Neural progenitor cell (in vitro differentiated cells): ENCODE data around the gene DDIAS. TPM values are rescaled to one million over a fixed set of nuclear protein-coding genes. Genes with fewer than 3 reads are reported as not detected.

Experiments used
- DNase-seq: peaks from one replicate; pipeline ENCODE4 v3.0.0-alpha.2; 2016; ENCODE audit warnings: low spot score
- H2AFZ ChIP-seq: fragments of 200-600 bp; sonication (generic); replicated peaks from 2 replicates; pipeline ENCODE4 v1.6.1; 2016; ENCODE audit warnings: antibody characterized with exemption
- H3F3A ChIP-seq: fragments of 200-600 bp; sonication (generic); 2 replicates; pipeline ENCODE4 v1.6.1; 2016; ENCODE audit warnings: antibody characterized with exemption, low read depth
- H3K27ac ChIP-seq: fragments of 200-600 bp; sonication (generic); 2 replicates; pipeline ENCODE4 v1.5.1; 2016; ENCODE audit warnings: mild to moderate bottlenecking
- H3K27me3 ChIP-seq: fragments of 200-600 bp; sonication (generic); 2 replicates; pipeline ENCODE4 v1.6.1; 2016; ENCODE audit warnings: mild to moderate bottlenecking, moderate library complexity
- H3K36me3 ChIP-seq: fragments of 200-600 bp; sonication (generic); 2 replicates; pipeline ENCODE4 v1.5.1; 2016
- H3K4me1 ChIP-seq: fragments of 200-600 bp; sonication (generic); 2 replicates; pipeline ENCODE4 v1.6.1; 2016; ENCODE audit warnings: mixed run types
- H3K4me2 ChIP-seq: fragments of 200-600 bp; sonication (generic); 2 replicates; pipeline ENCODE4 v1.6.1; 2016
- H3K4me3 ChIP-seq: fragments of 200-600 bp; sonication (generic); 2 replicates; pipeline ENCODE4 v1.5.1; 2016
- H3K79me2 ChIP-seq: fragments of 200-600 bp; sonication (generic); 2 replicates; pipeline ENCODE4 v1.6.1; 2016; ENCODE audit warnings: low read depth
- H3K9ac ChIP-seq: fragments of 200-600 bp; sonication (generic); 2 replicates; pipeline ENCODE4 v1.6.1; 2016
- H3K9me3 ChIP-seq: fragments of 200-600 bp; sonication (generic); 2 replicates; pipeline ENCODE4 v1.5.1; 2016; ENCODE audit warnings: low read depth
- H4K20me1 ChIP-seq: fragments of 200-600 bp; sonication (generic); 2 replicates; pipeline ENCODE4 v1.6.1; 2016; ENCODE audit warnings: low read depth
- H3K27ac Mint-ChIP-seq: 3 replicates; pipeline ENCODE4 v1.8.0; 2021; ENCODE audit warnings: mixed read lengths
- H3K27me3 Mint-ChIP-seq: 2 replicates; pipeline ENCODE4 v1.8.0; 2022; ENCODE audit warnings: low read depth, mild to moderate bottlenecking, inconsistent platforms, moderate library complexity, mixed read lengths; ENCODE audit not compliant: insufficient read depth
- H3K36me3 Mint-ChIP-seq: 3 replicates; pipeline ENCODE4 v1.8.0; 2021; ENCODE audit warnings: mixed read lengths
- H3K4me1 Mint-ChIP-seq: 3 replicates; pipeline ENCODE4 v1.8.0; 2021; ENCODE audit warnings: mixed read lengths
- H3K4me3 Mint-ChIP-seq: 3 replicates; pipeline ENCODE4 v1.8.0; 2021; ENCODE audit warnings: mild to moderate bottlenecking, moderate library complexity, mixed read lengths
- H3K9me3 Mint-ChIP-seq: 3 replicates; pipeline ENCODE4 v1.8.0; 2020; ENCODE audit warnings: mixed read lengths
- EZH2 ChIP-seq: fragments of 200-600 bp; sonication (generic); IDR thresholded peaks from 2 replicates; pipeline ENCODE4 v1.6.1; 2017; ENCODE audit warnings: antibody characterized with exemption, mild to moderate bottlenecking, moderate library complexity
- EZH2phosphoT487 ChIP-seq: fragments of 200-600 bp; sonication (generic); IDR thresholded peaks from 2 replicates; pipeline ENCODE4 v1.6.1; 2017; ENCODE audit warnings: antibody characterized with exemption
- total RNA-seq: library from RNA; depleted of rRNA; stranded (reverse); fragments of >200 nt; gene quantifications from 2 replicates; pipeline ENCODE4 v1.2.3, GENCODE V29; 2015; ENCODE audit warnings: low replicate concordance
- TF ChIP-seq, protein P1 (sequence below): fragments of 200-600 bp; sonication (generic); IDR thresholded peaks from 2 replicates; pipeline ENCODE4 v1.5.1; 2017; ENCODE audit warnings: antibody characterized with exemption, mild to moderate bottlenecking

The DDIAS gene
- total RNA-seq, 1 donor from 2014 or later = 47.7 TPM

DNA sequence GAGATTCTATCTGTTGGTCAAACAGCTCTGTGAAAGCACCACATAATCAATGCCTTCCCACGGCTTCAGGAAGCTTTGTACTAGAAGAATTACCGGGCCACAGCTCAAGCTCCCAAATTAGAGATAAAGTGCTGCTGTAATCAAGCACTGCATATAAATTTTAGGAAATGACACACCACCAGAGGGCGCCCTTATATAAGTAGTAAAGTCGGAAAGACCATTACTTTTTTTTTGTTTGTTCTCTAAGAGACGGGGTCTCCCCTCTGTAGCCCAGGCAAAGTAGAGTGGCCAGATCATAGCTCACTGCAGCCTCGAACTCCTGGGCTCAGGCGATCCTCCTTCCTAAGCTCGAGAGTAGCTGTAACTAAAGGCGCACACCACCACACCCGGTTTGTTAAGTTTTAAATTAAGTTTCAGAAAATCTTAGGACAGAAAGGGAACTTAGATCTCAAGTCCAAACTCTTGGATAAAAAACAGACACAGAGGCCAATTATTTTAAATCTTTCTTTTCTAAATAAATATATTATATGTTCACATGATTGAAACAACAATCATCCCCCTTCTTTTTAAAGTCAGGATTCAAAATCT lies 33.9 kb upstream of the DDIAS start:
- peaks cover 23% of the 10 kb centered on the region for H4K20me1 ChIP-seq
- Mint-ChIP-seq H3K27me3 (peaks cover 3% of the 10 kb centered on the region), H3K9me3 (no peaks in the 10 kb centered on the region), H3K4me1 (peaks cover 11% of the 10 kb centered on the region), H3K4me3 (no peak overlapping the region), H3K36me3 (no peaks in the 10 kb centered on the region), H3K27ac (peak overlapping the region; percentile 67)
- H3F3A ChIP-seq = peaks cover under 1% of the 10 kb centered on the region
- peak; percentile 94 for DNase-seq
- H3K27ac ChIP-seq = no peak overlapping the region
- H3K9ac ChIP-seq = no peak overlapping the region
- H3K4me2 ChIP-seq = no peak overlapping the region
- H3K4me3 ChIP-seq = no peak overlapping the region
- H2AFZ ChIP-seq = no peak overlapping the region
- H3K79me2 ChIP-seq = no peaks in the 10 kb centered on the region
- TF ChIP-seq EZH2 = no peak
- TF ChIP-seq EZH2phosphoT487 = no peak
- TF ChIP-seq, protein P1, sequence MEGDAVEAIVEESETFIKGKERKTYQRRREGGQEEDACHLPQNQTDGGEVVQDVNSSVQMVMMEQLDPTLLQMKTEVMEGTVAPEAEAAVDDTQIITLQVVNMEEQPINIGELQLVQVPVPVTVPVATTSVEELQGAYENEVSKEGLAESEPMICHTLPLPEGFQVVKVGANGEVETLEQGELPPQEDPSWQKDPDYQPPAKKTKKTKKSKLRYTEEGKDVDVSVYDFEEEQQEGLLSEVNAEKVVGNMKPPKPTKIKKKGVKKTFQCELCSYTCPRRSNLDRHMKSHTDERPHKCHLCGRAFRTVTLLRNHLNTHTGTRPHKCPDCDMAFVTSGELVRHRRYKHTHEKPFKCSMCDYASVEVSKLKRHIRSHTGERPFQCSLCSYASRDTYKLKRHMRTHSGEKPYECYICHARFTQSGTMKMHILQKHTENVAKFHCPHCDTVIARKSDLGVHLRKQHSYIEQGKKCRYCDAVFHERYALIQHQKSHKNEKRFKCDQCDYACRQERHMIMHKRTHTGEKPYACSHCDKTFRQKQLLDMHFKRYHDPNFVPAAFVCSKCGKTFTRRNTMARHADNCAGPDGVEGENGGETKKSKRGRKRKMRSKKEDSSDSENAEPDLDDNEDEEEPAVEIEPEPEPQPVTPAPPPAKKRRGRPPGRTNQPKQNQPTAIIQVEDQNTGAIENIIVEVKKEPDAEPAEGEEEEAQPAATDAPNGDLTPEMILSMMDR = peak; percentile 87
- no peaks in the 10 kb centered on the region for H3K9me3 ChIP-seq
- H3K4me1 ChIP-seq = peaks cover 5% of the 10 kb centered on the region
- H3K36me3 ChIP-seq = no peaks in the 10 kb centered on the region
- H3K27me3 ChIP-seq = peaks cover 12% of the 10 kb centered on the region

DNA sequence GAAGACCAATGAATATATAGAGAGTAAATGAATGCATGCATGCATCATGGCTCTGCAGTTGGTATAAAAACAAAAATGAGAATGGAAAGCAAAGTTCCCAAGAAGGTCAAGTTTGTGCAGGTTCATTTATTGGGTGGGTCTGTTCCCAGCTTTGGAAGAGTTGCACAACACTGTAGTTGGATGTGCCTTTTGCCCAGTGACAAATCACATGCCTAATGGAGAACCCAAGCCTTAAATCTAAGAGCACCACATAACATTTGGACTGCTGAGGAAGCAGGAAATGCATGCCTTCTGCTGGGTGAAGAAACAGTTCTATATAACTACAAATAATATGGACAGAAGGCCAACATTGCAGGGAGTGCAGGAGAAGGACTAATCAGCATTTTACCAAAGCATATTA lies 31.9 kb upstream of the DDIAS start:
- Mint-ChIP-seq H3K9me3 (no peaks in the 10 kb centered on the region), H3K27me3 (peaks cover 4% of the 10 kb centered on the region), H3K36me3 (no peaks in the 10 kb centered on the region), H3K4me3 (no peak overlapping the region), H3K27ac (no peak overlapping the region), H3K4me1 (peaks cover 9% of the 10 kb centered on the region)
- Histone ChIP-seq H3K79me2 (no peaks in the 10 kb centered on the region), H3K36me3 (no peaks in the 10 kb centered on the region), H3F3A (peaks cover 3% of the 10 kb centered on the region), H3K4me2 (no peak overlapping the region), H3K9me3 (no peaks in the 10 kb centered on the region), H4K20me1 (peaks cover 17% of the 10 kb centered on the region), H3K27me3 (no peaks in the 10 kb centered on the region), H2AFZ (no peak overlapping the region), H3K9ac (no peak overlapping the region), H3K4me1 (peaks cover 8% of the 10 kb centered on the region), H3K27ac (no peak overlapping the region), H3K4me3 (no peak overlapping the region)
- TF ChIP-seq, protein P1 = no peak
- TF ChIP-seq EZH2phosphoT487 (no peak), EZH2 (no peak)
- no peak for DNase-seq

DNA sequence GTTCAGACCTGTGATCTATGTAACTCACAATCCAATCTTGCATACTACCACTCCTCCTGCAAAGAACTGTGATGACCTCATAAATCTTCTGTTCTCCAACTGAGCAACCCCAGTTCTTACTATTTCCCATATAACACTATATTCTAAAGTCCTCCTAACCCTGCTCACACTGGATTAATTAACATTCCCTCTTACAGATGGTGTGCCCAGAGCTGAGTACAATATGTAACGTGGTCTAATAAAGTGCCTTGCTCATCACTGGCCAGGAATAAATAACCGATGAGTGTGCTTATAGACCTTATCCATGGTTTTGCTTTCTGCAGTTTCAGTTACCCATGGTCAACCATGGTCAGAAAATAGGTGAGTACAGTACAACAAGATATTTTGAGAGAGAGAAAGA lies 29.9 kb upstream of the DDIAS start:
- Histone ChIP-seq H3K9ac (no peak overlapping the region), H3K36me3 (no peaks in the 10 kb centered on the region), H3K27ac (no peak overlapping the region), H3K4me2 (no peak overlapping the region), H3K9me3 (no peaks in the 10 kb centered on the region), H3K27me3 (no peaks in the 10 kb centered on the region), H3F3A (peaks cover 3% of the 10 kb centered on the region), H4K20me1 (peaks cover 17% of the 10 kb centered on the region), H3K4me1 (peaks cover 13% of the 10 kb centered on the region), H3K4me3 (no peak overlapping the region), H3K79me2 (no peaks in the 10 kb centered on the region), H2AFZ (no peak overlapping the region)
- Mint-ChIP-seq H3K4me3 (no peak overlapping the region), H3K4me1 (peaks cover 16% of the 10 kb centered on the region), H3K27ac (no peak overlapping the region), H3K9me3 (peaks cover 4% of the 10 kb centered on the region), H3K27me3 (peaks cover 7% of the 10 kb centered on the region), H3K36me3 (peaks cover 4% of the 10 kb centered on the region)
- TF ChIP-seq EZH2phosphoT487 (no peak), EZH2 (no peak)
- TF ChIP-seq, protein P1 = no peak
- no peak for DNase-seq
